NOMO-1 (cell line): ENCODE data around the gene LGR4.

Experiments used
- DNase-seq, 2 experiments: peaks; one replicate each; lab custom pipeline; 2025; ENCODE audit not compliant: unreplicated experiment in 2 of 2; lab: John Stamatoyannopoulos, UW

LGR4 gene

GRCh38 chr11:27386181-27386845, 86.3 kb downstream of the LGR4 start:
- DNase-seq = no peak

GRCh38 chr11:27385245-27385644, 87.3 kb downstream of the LGR4 start:
- DNase-seq = no peak

GRCh38 chr11:27384227-27384626, 88.4 kb downstream of the LGR4 start:
- DNase-seq = no peak

GRCh38 chr11:27383645-27384044, 88.9 kb downstream of the LGR4 start:
- no peak for DNase-seq

GRCh38 chr11:27381238-27381666, 91.3 kb downstream of the LGR4 start:
- no peak for DNase-seq

- DNase-seq = no peak
Measured at GRCh38 chr11:27380771-27381170, 91.8 kb downstream of the LGR4 start.

GRCh38 chr11:27379449-27379848, 93.1 kb downstream of the LGR4 start:
- DNase-seq = no peak

- DNase-seq = no peak
Measured at GRCh38 chr11:27375370-27375769, 97.2 kb downstream of the LGR4 start.

- no peak for DNase-seq
Measured at GRCh38 chr11:27373856-27374602, 98.6 kb downstream of the LGR4 start.

- DNase-seq = no peak
Measured at GRCh38 chr11:27373392-27373791, 99.2 kb downstream of the LGR4 start.

- DNase-seq = no peak
Measured at GRCh38 chr11:27372164-27372563, 100.4 kb downstream of the LGR4 start.

GRCh38 chr11:27371489-27371888, 101.1 kb downstream of the LGR4 start:
- DNase-seq = no peak

GRCh38 chr11:27370374-27370773, 102.2 kb downstream of the LGR4 start:
- no peak for DNase-seq

- DNase-seq = no peak
Measured at GRCh38 chr11:27367881-27368280, 104.7 kb downstream of the LGR4 start.

- DNase-seq = no peak
Measured at GRCh38 chr11:27363576-27364117, 108.9 kb downstream of the LGR4 start.

GRCh38 chr11:27362749-27363575, 109.6 kb downstream of the LGR4 start, which contains the start of gene CCDC34:
CCDC34 (minus strand) TSS chr11:27363215; CDS start chr11:27363194, 21 bp downstream.
- peak; percentile 77 to 90 for DNase-seq

GRCh38 chr11:27361649-27362431, 110.8 kb downstream of the LGR4 start:
- DNase-seq = no peak

GRCh38 chr11:27358296-27358695, 114.3 kb downstream of the LGR4 start:
- peak; percentile 1 to 26 for DNase-seq

GRCh38 chr11:27357250-27357649, 115.3 kb downstream of the LGR4 start:
- no peak for DNase-seq

- no peak for DNase-seq
Measured at GRCh38 chr11:27356624-27357222, 115.9 kb downstream of the LGR4 start.
